Esophagus squamous epithelium (tissue), 4 donors: ENCODE results near the gene EED.

Source experiments
- CTCF ChIP-seq, 6 experiments: fragments of 450-650 bp in 4 of 6; fragments of 200-600 bp in 2 of 6; sonication (generic) in 2 of 6; IDR thresholded peaks; one replicate each; pipeline ENCODE4 v1.5.1; 2016 to 2019; ENCODE audit warnings: antibody characterized with exemption in 6 of 6, mild to moderate bottlenecking in 4 of 6, moderate library complexity in 4 of 6
- POLR2A ChIP-seq, 4 donors: fragments of 450-650 bp; IDR thresholded peaks; one replicate each; pipeline ENCODE4 v1.6.1; 2017; ENCODE audit warnings: antibody characterized with exemption in 4 of 4, mild to moderate bottlenecking in 4 of 4, moderate library complexity in 3 of 4

GRCh38 chr11:86201371-86201884, 43.1 kb upstream of the EED start:
- TF ChIP-seq CTCF (IDR thresholded peaks at IDR 0.05): no peak
- TF ChIP-seq POLR2A (IDR thresholded peaks at IDR 0.05): no peak
